ENCODE results near the gene GNMT. TPM values are rescaled to one million over a fixed set of nuclear protein-coding genes. Genes with fewer than 3 reads are reported as not detected.

GNMT gene
- total RNA-seq, 4 donors from 2014 or later: 0.79 to 3.7 TPM; not detected in 2

DNA sequence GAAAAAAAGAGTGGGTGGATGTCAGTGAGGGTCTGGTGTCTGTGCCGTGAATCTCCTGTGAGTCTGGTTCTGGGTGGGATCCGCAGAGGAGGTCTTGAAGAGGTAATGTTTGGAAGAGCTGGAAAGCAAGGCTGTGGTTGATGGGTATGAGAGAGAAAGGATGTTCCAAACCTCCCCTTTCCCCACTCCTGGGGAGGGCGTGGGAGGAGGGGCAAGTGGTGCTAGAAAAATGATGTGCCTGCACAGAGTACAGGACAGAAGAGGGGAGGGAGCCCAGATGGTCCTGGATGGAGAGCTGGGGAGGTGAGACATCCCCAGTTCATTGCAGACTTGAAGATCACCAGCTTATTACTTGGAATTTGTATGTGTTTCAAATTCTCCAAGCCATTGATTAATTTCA, 28.1 kb upstream of the GNMT start:
- WGBS: 86% methylated on average over 3 of the region's 3 CpGs
- Histone ChIP-seq H3K4me1 (peaks cover 46% of the 10 kb centered on the region), H3K4me3 (no peak overlapping the region), H3K27me3 (no peaks in the 10 kb centered on the region), H3K9me3 (no peaks in the 10 kb centered on the region), H3K27ac (no peak overlapping the region), H3K36me3 (peaks cover 31% of the 10 kb centered on the region)
- no peak for DNase-seq (ENCODE audit: low spot score in 2 of 2)
- TF ChIP-seq, protein P1, sequence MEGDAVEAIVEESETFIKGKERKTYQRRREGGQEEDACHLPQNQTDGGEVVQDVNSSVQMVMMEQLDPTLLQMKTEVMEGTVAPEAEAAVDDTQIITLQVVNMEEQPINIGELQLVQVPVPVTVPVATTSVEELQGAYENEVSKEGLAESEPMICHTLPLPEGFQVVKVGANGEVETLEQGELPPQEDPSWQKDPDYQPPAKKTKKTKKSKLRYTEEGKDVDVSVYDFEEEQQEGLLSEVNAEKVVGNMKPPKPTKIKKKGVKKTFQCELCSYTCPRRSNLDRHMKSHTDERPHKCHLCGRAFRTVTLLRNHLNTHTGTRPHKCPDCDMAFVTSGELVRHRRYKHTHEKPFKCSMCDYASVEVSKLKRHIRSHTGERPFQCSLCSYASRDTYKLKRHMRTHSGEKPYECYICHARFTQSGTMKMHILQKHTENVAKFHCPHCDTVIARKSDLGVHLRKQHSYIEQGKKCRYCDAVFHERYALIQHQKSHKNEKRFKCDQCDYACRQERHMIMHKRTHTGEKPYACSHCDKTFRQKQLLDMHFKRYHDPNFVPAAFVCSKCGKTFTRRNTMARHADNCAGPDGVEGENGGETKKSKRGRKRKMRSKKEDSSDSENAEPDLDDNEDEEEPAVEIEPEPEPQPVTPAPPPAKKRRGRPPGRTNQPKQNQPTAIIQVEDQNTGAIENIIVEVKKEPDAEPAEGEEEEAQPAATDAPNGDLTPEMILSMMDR (IDR thresholded peaks at IDR 0.05): no peak
- no peak for TF ChIP-seq POLR2A (IDR thresholded peaks at IDR 0.05)
- TF ChIP-seq EP300 (IDR thresholded peaks at IDR 0.05): no peak
- no peak for TF ChIP-seq POLR2AphosphoS5 (IDR thresholded peaks at IDR 0.05)

DNA sequence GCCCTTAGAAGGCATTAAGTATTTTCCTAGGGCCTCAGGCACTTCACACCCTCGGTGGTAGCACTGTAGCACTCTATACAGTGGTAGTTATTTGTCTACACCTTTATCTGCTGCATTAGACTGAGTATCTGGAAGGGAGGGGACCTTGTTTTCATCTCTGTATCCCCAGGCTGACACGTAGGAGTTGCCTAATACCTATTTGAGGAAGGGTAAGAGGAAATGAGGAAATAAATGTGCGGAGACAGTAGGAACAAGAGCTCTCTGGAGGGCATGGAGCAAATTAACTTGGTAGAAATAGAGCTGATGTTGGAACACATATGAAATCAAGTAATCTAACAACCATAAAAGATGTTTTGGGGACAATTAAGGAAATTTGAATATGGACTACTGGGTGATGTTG, 27.3 kb upstream of the GNMT start:
- Histone ChIP-seq H3K9me3 (no peaks in the 10 kb centered on the region), H3K27ac (no peak overlapping the region), H3K27me3 (no peaks in the 10 kb centered on the region), H3K36me3 (peaks cover 39% of the 10 kb centered on the region), H3K4me3 (no peak overlapping the region), H3K4me1 (peaks cover 44% of the 10 kb centered on the region)
- TF ChIP-seq, protein P1 (IDR thresholded peaks at IDR 0.05): no peak
- no peak for TF ChIP-seq POLR2A (IDR thresholded peaks at IDR 0.05)
- 48% methylated on average over 3 of the region's 3 CpGs for WGBS
- no peak for DNase-seq (ENCODE audit: low spot score in 2 of 2)

DNA sequence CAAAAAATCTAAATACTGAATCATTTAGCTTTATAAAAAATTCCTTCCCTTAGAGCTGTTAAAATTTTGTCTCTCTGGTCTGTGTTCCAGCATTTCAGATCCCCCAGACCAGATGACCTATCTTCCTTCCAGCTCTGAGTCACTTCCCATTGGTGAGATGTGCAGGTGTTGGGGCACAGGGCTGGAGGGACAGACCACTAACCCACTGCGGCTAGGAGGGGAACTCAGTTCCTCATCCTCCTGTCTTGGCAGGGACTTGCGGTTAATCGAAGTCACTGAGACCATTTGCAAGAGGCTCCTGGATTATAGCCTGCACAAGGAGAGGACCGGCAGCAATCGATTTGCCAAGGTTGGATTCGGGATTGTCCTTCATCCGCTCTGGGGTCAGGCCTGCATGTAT, 25.2 kb upstream of the GNMT start:
- Histone ChIP-seq H3K36me3 (peaks cover 60% of the 10 kb centered on the region), H3K9me3 (no peaks in the 10 kb centered on the region), H3K4me1 (peaks cover 31% of the 10 kb centered on the region), H3K27ac (no peak overlapping the region), H3K27me3 (no peaks in the 10 kb centered on the region), H3K4me3 (no peak overlapping the region)
- 79% methylated on average over 4 of the region's 7 CpGs for WGBS
- TF ChIP-seq EP300 (IDR thresholded peaks at IDR 0.05): no peak
- DNase-seq (ENCODE audit: low spot score in 2 of 2): no peak

DNA sequence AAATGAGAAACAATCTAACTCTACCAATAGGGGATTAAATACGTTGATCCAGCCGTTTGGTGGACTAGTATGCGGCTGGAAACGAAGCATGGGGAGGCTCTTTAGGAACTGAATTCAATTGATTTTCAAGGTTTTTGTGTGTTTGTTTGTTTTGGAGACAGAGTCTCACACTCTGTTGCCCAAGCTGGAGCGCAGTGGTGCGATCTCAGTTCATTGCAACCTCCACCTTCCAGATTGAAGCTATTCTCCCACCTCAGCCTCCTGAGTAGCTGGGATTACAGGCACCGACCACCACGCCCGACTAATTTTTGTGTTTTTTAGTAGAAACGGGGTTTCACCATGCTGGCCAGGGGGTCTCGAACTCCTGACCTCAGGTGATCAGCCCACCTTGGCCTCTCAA, 24.2 kb upstream of the GNMT start:
- Histone ChIP-seq H3K4me1 (peaks cover 20% of the 10 kb centered on the region), H3K36me3 (peaks cover 65% of the 10 kb centered on the region), H3K4me3 (no peak overlapping the region), H3K27me3 (no peaks in the 10 kb centered on the region), H3K27ac (no peak overlapping the region), H3K9me3 (no peaks in the 10 kb centered on the region)
- no peak for DNase-seq (ENCODE audit: low spot score in 2 of 2)
- TF ChIP-seq EP300 (IDR thresholded peaks at IDR 0.05): no peak
- no peak for TF ChIP-seq POLR2A (IDR thresholded peaks at IDR 0.05)
- TF ChIP-seq POLR2AphosphoS5 (IDR thresholded peaks at IDR 0.05): no peak
- TF ChIP-seq, protein P1 (IDR thresholded peaks at IDR 0.05): no peak
- WGBS: 95% methylated on average over 11 of the region's 11 CpGs

DNA sequence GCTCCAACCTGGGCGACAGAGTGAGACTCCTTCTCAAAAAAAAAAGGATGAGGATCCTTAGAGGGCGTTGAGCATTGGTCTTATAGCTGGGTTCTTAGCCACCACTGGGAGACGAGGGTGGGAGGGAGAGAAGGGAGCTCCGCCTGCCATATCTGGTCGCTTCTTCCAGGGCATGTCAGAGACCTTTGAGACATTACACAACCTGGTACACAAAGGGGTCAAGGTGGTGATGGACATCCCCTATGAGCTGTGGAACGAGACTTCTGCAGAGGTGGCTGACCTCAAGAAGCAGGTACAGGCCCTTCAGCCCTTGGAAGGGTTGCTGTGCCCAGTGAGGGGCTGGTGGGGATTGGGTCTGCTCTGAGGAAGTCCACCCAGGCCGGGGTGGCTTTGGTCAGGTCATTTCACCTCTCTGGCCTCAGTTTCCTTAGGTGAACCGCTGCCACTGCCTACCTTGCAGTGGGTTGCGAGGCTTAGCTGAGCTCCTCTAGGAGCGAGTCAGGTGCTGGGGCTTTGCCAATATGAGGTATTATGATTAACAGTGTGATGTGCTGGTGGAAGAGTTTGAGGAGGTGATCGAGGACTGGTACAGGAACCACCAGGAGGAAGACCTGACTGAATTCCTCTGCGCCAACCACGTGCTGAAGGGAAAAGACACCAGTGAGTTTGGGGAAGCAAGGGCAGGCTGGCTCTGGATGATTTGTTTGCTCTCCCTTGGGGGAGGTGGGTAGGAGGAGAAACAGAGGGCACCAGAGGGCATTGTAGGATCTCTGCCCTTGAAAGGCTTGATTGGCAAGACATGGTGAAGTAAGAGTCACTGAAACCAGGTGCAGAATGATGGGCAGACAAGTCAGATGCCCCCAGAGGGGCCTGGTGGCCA, 22.8 kb upstream of the GNMT start:
- 91% methylated on average over 11 of the region's 13 CpGs for WGBS
- no peak for TF ChIP-seq EP300 (IDR thresholded peaks at IDR 0.05)
- TF ChIP-seq POLR2AphosphoS5 (IDR thresholded peaks at IDR 0.05): no peak
- TF ChIP-seq, protein P1 (IDR thresholded peaks at IDR 0.05): no peak
- TF ChIP-seq POLR2A (IDR thresholded peaks at IDR 0.05): no peak
- H3K36me3 ChIP-seq: peaks cover 72% of the 10 kb centered on the region
- no peak overlapping the region for H3K4me3 ChIP-seq
- H3K27me3 ChIP-seq: no peaks in the 10 kb centered on the region
- DNase-seq (ENCODE audit: low spot score in 2 of 2): no peak
- peaks cover 13% of the 10 kb centered on the region for H3K4me1 ChIP-seq
- no peaks in the 10 kb centered on the region for H3K9me3 ChIP-seq
- no peak overlapping the region for H3K27ac ChIP-seq

All from suprapubic skin (tissue), 4 donors.